COLO668 (cell line): ENCODE data around the gene CLDND2.

Experiments used
- DNase-seq: peaks from one replicate; lab custom pipeline; 2025; ENCODE audit not compliant: unreplicated experiment; lab: John Stamatoyannopoulos, UW

Gene CLDND2

GRCh38 chr19:51382004-51382403 lies 13.2 kb upstream of the CLDND2 start:
- DNase-seq, result no peak

GRCh38 chr19:51380379-51380778 lies 11.6 kb upstream of the CLDND2 start:
- no peak for DNase-seq

GRCh38 chr19:51377422-51377821 lies 8.6 kb upstream of the CLDND2 start:
- DNase-seq, result no peak

- no peak for DNase-seq
These were observed 6.9 kb upstream of the CLDND2 start for GRCh38 chr19:51375504-51376221.

- DNase-seq, result no peak
These were observed 4.1 kb upstream of the CLDND2 start, which contains the start of gene NKG7 for GRCh38 chr19:51372649-51373504. NKG7 (minus strand) TSS chr19:51372654; CDS start chr19:51372535, 119 bp downstream.

GRCh38 chr19:51372021-51372648 lies 3.3 kb upstream of the CLDND2 start:
- no peak for DNase-seq

- no peak for DNase-seq
These were observed 2.4 kb upstream of the CLDND2 start for GRCh38 chr19:51371186-51371690.

GRCh38 chr19:51370230-51370629 lies 1.4 kb upstream of the CLDND2 start:
- DNase-seq, result no peak

- peak; percentile 92 for DNase-seq
These were observed 1.0 kb downstream of the CLDND2 start for GRCh38 chr19:51367565-51368365.

- no peak for DNase-seq
These were observed 1.6 kb downstream of the CLDND2 start for GRCh38 chr19:51367255-51367564.

GRCh38 chr19:51366389-51367254 lies 2.2 kb downstream of the CLDND2 start:
- DNase-seq, result peak; percentile 93

GRCh38 chr19:51365965-51366388 lies 2.8 kb downstream of the CLDND2 start, which contains the start of gene ETFB:
ETFB (minus strand) TSS chr19:51366388; CDS start chr19:51366326, 62 bp downstream.
- no peak for DNase-seq

- peak; percentile 23 for DNase-seq
These were observed 3.4 kb downstream of the CLDND2 start for GRCh38 chr19:51365211-51365964.

- DNase-seq, result peak; percentile 8
These were observed 4.3 kb downstream of the CLDND2 start for GRCh38 chr19:51364200-51365106.

- DNase-seq, result no peak
These were observed 7.6 kb downstream of the CLDND2 start for GRCh38 chr19:51361239-51361638.

GRCh38 chr19:51359294-51359693 lies 9.5 kb downstream of the CLDND2 start:
- DNase-seq, result no peak

- no peak for DNase-seq
These were observed 10.9 kb downstream of the CLDND2 start for GRCh38 chr19:51357952-51358351.
